ENCODE results near the gene LRRC43. TPM values are rescaled to one million over a fixed set of nuclear protein-coding genes. Genes with fewer than 3 reads are reported as not detected.

Gene LRRC43
- total RNA-seq, 4 donors from 2014 or later = 2.4 to 3.3 TPM; not detected in 2

GRCh38 chr12:122140467-122141257 lies 42.3 kb upstream of the LRRC43 start:
- H3K9me3 ChIP-seq = no peaks in the 10 kb centered on the region
- H3K4me3 ChIP-seq = no peak overlapping the region
- intact Hi-C loops (cut with DNase I; ENCODE audit: low total_unique reads) = no loop called here

GRCh38 chr12:122141911-122142725 lies 40.8 kb upstream of the LRRC43 start:
- intact Hi-C loops (cut with DNase I; ENCODE audit: low total_unique reads) = no loop called here
- no peaks in the 10 kb centered on the region for H3K9me3 ChIP-seq
- no peak for DNase-seq
- H3K4me3 ChIP-seq = no peak overlapping the region
- no peaks in the 10 kb centered on the region for H3K27me3 ChIP-seq
- H3K27ac ChIP-seq = no peak overlapping the region
- no peaks in the 10 kb centered on the region for H3K36me3 ChIP-seq
- no peaks in the 10 kb centered on the region for H3K4me1 ChIP-seq
- TF ChIP-seq CTCF (IDR thresholded peaks at IDR 0.05) = no peak
- no peak for TF ChIP-seq POLR2A (IDR thresholded peaks at IDR 0.05)

More at GRCh38 chr12:122140467-122141257, 42.3 kb upstream of the LRRC43 start:
- TF ChIP-seq POLR2A (IDR thresholded peaks at IDR 0.05) (no peak), CTCF (IDR thresholded peaks at IDR 0.05) (no peak)
- H3K27me3 ChIP-seq = no peaks in the 10 kb centered on the region
- no peaks in the 10 kb centered on the region for H3K36me3 ChIP-seq
- H3K4me1 ChIP-seq = no peaks in the 10 kb centered on the region
- DNase-seq = no peak
- no peak overlapping the region for H3K27ac ChIP-seq

GRCh38 chr12:122142857-122143256 lies 40.1 kb upstream of the LRRC43 start:
- DNase-seq = no peak
- no peaks in the 10 kb centered on the region for H3K9me3 ChIP-seq
- H3K4me1 ChIP-seq = no peaks in the 10 kb centered on the region
- TF ChIP-seq CTCF (IDR thresholded peaks at IDR 0.05) = no peak
- no peak for TF ChIP-seq POLR2A (IDR thresholded peaks at IDR 0.05)
- H3K27me3 ChIP-seq = no peaks in the 10 kb centered on the region
- intact Hi-C loops (cut with DNase I; ENCODE audit: low total_unique reads) = no loop called here
- no peaks in the 10 kb centered on the region for H3K36me3 ChIP-seq
- no peak overlapping the region for H3K27ac ChIP-seq
- no peak overlapping the region for H3K4me3 ChIP-seq

GRCh38 chr12:122144885-122145284 lies 38.0 kb upstream of the LRRC43 start:
- Histone ChIP-seq H3K4me3 (no peak overlapping the region), H3K36me3 (no peaks in the 10 kb centered on the region), H3K27me3 (no peaks in the 10 kb centered on the region), H3K4me1 (no peaks in the 10 kb centered on the region), H3K9me3 (no peaks in the 10 kb centered on the region), H3K27ac (no peak overlapping the region)
- intact Hi-C loops (cut with DNase I; ENCODE audit: low total_unique reads) = no loop called here
- TF ChIP-seq CTCF (IDR thresholded peaks at IDR 0.05) (no peak), POLR2A (IDR thresholded peaks at IDR 0.05) (no peak)
- DNase-seq = no peak

Measured in uterus (tissue), 4 donors.